MCF 10A (cell line): ENCODE data around the gene EHD4. TPM values are rescaled to one million over a fixed set of nuclear protein-coding genes. Genes with fewer than 3 reads are reported as not detected.

ENCODE experiments used
- BruUV-seq: library from RNA; stranded (reverse); fragments of 400-500 nt; replicated peaks from 2 replicates; lab custom pipeline; 2021; lab: Mats Ljungman, UMichigan
- CTCF ChIA-PET: fragments of 300-600 bp; sonication (Branson Sonifier 250); formaldehyde crosslinking; extraction: SDS; loops from one replicate; lab custom pipeline; 2021; ENCODE audit warnings: antibody characterized with exemption, inconsistent platforms; lab: Yijun Ruan, JAX
- POLR2A ChIA-PET: fragments of 300-600, 350-650 bp; sonication (Branson Sonifier 250); formaldehyde crosslinking; extraction: SDS; loops from one replicate; lab custom pipeline; 2020; ENCODE audit warnings: antibody characterized with exemption, inconsistent platforms; lab: Yijun Ruan, JAX
- DNase-seq: peaks from one replicate; pipeline ENCODE4 v3.0.0-alpha.2; 2018; ENCODE audit not compliant: unreplicated experiment
- H3K27ac Mint-ChIP-seq: one replicate; pipeline ENCODE4 v1.8.0; 2022; ENCODE audit warnings: mild to moderate bottlenecking, low read depth, mixed read lengths; ENCODE audit not compliant: unreplicated experiment
- H3K27me3 Mint-ChIP-seq: one replicate; pipeline ENCODE4 v1.8.0; 2022; ENCODE audit warnings: mixed read lengths; ENCODE audit not compliant: insufficient read depth, unreplicated experiment
- H3K36me3 Mint-ChIP-seq: one replicate; pipeline ENCODE4 v1.8.0; 2022; ENCODE audit warnings: mild to moderate bottlenecking, moderate library complexity, mixed read lengths; ENCODE audit not compliant: insufficient read depth, unreplicated experiment
- H3K4me1 Mint-ChIP-seq: one replicate; pipeline ENCODE4 v1.8.0; 2022; ENCODE audit warnings: mixed read lengths; ENCODE audit not compliant: insufficient read depth, unreplicated experiment
- H3K4me3 Mint-ChIP-seq: one replicate; pipeline ENCODE4 v1.8.0; 2022; ENCODE audit warnings: mild to moderate bottlenecking, moderate library complexity, mixed read lengths; ENCODE audit not compliant: unreplicated experiment
- H3K9me3 Mint-ChIP-seq: one replicate; pipeline ENCODE4 v1.8.0; 2022; ENCODE audit warnings: mixed read lengths; ENCODE audit not compliant: unreplicated experiment
- CTCF ChIP-seq: fragments of 200-600 bp; IDR thresholded peaks from one replicate; pipeline ENCODE4 v1.8.0; 2022; ENCODE audit warnings: antibody characterized with exemption, mild to moderate bottlenecking; ENCODE audit not compliant: unreplicated experiment
- intact Hi-C: fragments of 100-400 bp; cut with micrococcal nuclease; formaldehyde crosslinking; loops from 2 replicates; pipeline ENCODE4 v1.14.1; 2022
- total RNA-seq: library from RNA; stranded (reverse); gene quantifications from 2 replicates; pipeline ENCODE4 v1.2.3, GENCODE V29; 2022

EHD4 gene
- total RNA-seq, 1 experiment from 2014 or later: 27.1 TPM

GRCh38 chr15:41932101-41932500 is 40.3 kb downstream of the EHD4 start:
- no peak overlapping the region for H3K27ac Mint-ChIP-seq
- CTCF ChIA-PET: interaction anchor here (0.6 kb wide), 1 partner anchor 16 kb away, joined by 3 read pairs; no protein-coding TSS in a partner anchor
- H3K9me3 Mint-ChIP-seq: no peaks in the 10 kb centered on the region
- no peak for DNase-seq
- no peaks in the 10 kb centered on the region for H3K27me3 Mint-ChIP-seq
- intact Hi-C loops: no loop called here
- POLR2A ChIA-PET: interaction anchor here (0.7 to 3.2 kb wide), 3 partner anchors 8 to 320 kb away, joined by 3 to 25 read pairs (median 3); partner anchors contain the start of gene EHD4
- BruUV-seq: no TSS peak
- H3K36me3 Mint-ChIP-seq: no peaks in the 10 kb centered on the region
- peaks cover 43% of the 10 kb centered on the region for H3K4me1 Mint-ChIP-seq
- TF ChIP-seq CTCF: no peak
- H3K4me3 Mint-ChIP-seq: no peak overlapping the region

- POLR2A ChIA-PET: interaction anchor here (0.6 to 3.2 kb wide), 8 partner anchors 10 to 673 kb away, joined by 3 to 25 read pairs (median 4); partner anchors contain the start of genes EHD4 and MAPKBP1
- no peak overlapping the region for H3K4me3 Mint-ChIP-seq
These were observed 41.5 kb downstream of the EHD4 start for GRCh38 chr15:41930867-41931222.

GRCh38 chr15:41930221-41930866 is 42.0 kb downstream of the EHD4 start:
- POLR2A ChIA-PET: interaction anchor here (0.6 to 3.2 kb wide), 8 partner anchors 10 to 1582 kb away, joined by 3 to 25 read pairs (median 4); partner anchors contain the start of genes EHD4 and MAPKBP1
- Mint-ChIP-seq H3K4me1 (peaks cover 45% of the 10 kb centered on the region), H3K9me3 (no peaks in the 10 kb centered on the region), H3K27ac (peak overlapping the region; percentile 52), H3K27me3 (no peaks in the 10 kb centered on the region), H3K36me3 (no peaks in the 10 kb centered on the region), H3K4me3 (no peak overlapping the region)
- DNase-seq: peak; percentile 91
- CTCF ChIA-PET: interaction anchor here (0.6 to 2.9 kb wide), 4 partner anchors 42 to 131 kb away, joined by 3 to 10 read pairs (median 3); partner anchors contain the start of gene EHD4
- no peak for TF ChIP-seq CTCF
- no TSS peak for BruUV-seq
- intact Hi-C loops: loop anchor here (1.0 kb wide), 2 partner anchors 42 to 127 kb away; partner anchors contain the start of gene EHD4

More at GRCh38 chr15:41930867-41931222, 41.5 kb downstream of the EHD4 start:
- CTCF ChIA-PET: interaction anchor here (0.6 to 2.9 kb wide), 4 partner anchors 42 to 130 kb away, joined by 3 to 10 read pairs (median 3); partner anchors contain the start of gene EHD4
- no TSS peak for BruUV-seq
- Mint-ChIP-seq H3K36me3 (no peaks in the 10 kb centered on the region), H3K4me1 (peaks cover 49% of the 10 kb centered on the region), H3K27me3 (no peaks in the 10 kb centered on the region), H3K9me3 (no peaks in the 10 kb centered on the region), H3K27ac (peak overlapping the region; percentile 52)
- DNase-seq: no peak
- intact Hi-C loops: loop anchor here (1.0 kb wide), 2 partner anchors 41 to 126 kb away; partner anchors contain the start of gene EHD4
- TF ChIP-seq CTCF: no peak
